NCI-H526 (cell line): ENCODE results near the gene TBC1D22A.

ENCODE experiments used
- DNase-seq, 2 experiments: peaks; one replicate each; lab custom pipeline; 2025; lab: John Stamatoyannopoulos, UW

The TBC1D22A gene

GRCh38 chr22:46909237-46910030, 147.0 kb downstream of the TBC1D22A start:
- DNase-seq = no peak

DNA sequence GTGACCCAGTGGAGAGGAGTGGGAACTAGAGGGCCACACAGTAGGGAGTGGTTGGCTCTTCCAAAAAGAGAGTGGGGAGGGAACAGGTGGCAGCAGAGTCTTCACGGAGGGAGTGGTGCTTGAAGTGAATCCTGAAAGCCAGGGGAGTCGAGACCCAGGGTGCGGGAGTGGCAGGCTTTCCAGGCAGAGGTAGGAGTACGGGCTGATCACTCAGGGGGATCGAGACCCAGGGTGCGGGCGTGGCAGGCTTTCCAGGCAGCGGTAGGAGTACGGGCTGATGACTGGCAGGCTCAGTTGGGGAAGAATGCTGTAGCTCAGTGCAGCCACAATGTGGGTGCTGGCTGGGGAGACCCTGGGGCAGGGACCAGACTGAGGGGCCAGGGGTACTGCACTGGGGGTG, 148.2 kb downstream of the TBC1D22A start:
- DNase-seq = peak in 1 of 2 experiments; percentile 1

GRCh38 chr22:46911346-46911745, 148.9 kb downstream of the TBC1D22A start:
- peak in 1 of 2 experiments; percentile 2 for DNase-seq

DNA sequence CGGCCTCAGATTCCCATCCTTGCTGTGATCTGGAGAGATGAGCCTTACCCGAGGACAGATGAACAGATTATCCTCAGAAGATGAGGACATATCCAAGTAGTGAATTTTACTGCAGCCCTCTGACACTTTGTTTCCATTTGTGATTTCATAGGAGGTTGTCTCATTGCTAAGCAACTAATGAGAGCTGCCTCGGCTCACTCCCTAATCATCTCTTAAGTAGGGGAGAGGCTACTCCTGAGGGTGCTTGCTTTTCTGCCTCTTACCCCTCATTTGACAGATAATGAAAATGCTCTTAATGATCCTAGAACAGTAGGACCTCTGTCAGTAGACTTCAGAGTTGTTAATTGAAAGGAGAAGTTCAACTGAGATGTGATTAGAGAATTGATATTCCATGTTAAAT, 150.9 kb downstream of the TBC1D22A start:
- no peak for DNase-seq

DNA sequence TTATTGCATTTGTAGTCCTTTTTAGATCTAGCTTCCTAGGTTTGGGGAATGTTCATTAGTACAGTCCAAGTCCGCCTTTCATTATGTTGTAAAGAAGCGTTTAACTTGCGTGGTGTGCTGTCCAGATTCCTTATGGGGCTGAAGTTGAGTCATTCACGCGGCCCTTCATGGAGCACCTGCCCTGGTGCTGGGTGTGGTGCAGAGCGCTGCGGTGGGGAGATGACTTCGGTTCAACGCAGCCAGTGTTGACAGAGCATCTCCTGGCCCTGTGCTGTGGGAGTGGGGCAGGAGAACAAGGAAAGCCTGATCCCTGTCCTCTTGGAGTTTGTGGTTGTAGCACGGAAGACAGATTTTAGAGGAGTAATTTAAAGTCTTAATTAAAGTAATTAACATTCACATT, 152.0 kb downstream of the TBC1D22A start:
- DNase-seq = no peak

GRCh38 chr22:46914916-46915894, 152.8 kb downstream of the TBC1D22A start:
- DNase-seq = peak in 1 of 2 experiments; percentile 65

- DNase-seq = no peak
Measured at GRCh38 chr22:46915950-46916730, 153.7 kb downstream of the TBC1D22A start.

DNA sequence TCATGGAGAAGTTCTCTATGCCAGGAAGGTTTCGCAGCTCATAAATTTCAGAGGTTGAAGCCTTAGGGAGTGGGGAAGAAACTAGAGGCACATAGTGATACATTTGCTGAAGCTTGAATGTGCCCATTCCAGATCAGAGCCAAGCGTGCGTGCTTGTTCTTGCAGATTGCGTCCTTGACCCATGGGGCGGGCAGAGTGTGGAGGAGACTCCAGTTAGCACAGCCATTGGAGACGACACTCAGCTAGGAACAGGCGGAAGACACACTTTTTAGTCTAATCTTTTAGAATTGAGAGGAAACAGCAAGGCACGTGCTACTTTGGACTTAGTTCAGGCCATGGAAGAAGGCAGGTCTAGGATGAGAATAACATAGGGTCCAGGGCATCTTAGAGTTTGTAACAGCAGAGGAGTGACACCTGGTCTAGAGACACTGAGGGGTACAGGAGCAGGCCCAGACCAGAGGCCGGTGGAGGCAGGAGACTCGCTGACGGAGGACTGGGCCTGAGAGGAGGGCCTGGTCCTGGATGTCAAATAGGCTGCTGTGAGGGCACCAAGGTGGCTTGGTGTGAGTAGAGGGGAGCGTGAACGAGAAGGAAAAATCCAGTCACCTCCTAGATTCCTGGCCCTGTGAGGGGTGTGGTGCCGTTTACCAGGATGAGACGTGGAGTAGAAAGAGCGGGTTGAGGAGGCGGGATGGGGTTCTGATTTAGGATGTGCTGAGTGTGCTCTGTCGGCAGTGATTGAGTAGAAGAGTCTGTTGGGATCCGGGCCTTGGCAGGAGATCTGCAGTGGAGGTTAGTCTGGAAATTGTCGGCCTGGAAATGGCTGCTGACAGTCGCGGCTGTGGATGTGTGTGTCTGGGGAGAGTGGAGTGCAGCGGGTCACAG, 154.7 kb downstream of the TBC1D22A start:
- no peak for DNase-seq

- DNase-seq = no peak
Measured at GRCh38 chr22:46917771-46918101, 155.3 kb downstream of the TBC1D22A start.

GRCh38 chr22:46918197-46918596, 155.7 kb downstream of the TBC1D22A start:
- DNase-seq = no peak

GRCh38 chr22:46922037-46922436, 159.6 kb downstream of the TBC1D22A start:
- DNase-seq = no peak

- no peak for DNase-seq
Measured at GRCh38 chr22:46923394-46923793, 160.9 kb downstream of the TBC1D22A start.

- no peak for DNase-seq
Measured at GRCh38 chr22:46925818-46926217, 163.4 kb downstream of the TBC1D22A start.

- no peak for DNase-seq
Measured at GRCh38 chr22:46929046-46929709, 166.7 kb downstream of the TBC1D22A start.

DNA sequence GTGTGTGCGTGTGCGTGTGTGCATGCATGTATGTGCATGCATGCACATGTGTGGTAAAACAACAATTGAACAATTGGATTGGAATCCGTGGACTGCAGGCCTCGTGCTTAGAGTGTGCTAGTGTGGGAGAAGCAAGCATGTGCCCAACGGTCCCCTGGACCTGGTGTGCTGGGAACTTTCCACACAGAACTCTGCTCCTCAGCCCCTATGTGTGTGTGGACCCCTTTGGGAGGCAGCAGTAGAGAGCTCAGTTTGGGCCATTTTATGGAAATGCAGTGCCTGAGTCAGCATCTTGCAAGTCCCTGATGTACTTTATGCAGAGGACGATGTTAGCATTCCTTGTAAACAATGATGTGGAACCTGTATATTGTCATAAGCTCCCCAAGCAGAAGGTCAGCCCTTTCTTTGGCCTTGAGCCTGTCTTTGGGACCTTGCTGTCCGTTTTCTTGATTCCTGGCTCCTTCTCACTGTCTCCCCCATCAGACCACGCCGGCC, 167.3 kb downstream of the TBC1D22A start:
- DNase-seq = no peak

DNA sequence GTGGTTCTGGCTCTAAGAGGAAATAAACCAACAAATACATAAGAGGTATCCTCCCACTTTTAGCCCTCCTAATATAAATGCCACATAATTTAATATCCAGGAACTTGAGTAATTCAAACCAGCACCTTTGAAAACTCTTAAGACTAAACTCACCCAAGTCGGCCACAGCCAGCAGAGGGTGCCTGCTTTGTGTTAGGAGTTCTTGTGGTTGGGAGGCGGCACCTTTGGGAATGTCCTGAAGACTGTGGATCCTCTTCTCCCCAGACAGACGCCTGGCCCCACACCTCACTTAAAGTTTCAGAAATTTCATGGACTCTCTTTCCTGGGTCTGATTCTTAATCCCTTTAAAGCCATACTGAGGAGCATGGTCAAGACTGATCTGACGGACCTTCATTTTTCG, 169.0 kb downstream of the TBC1D22A start:
- DNase-seq = no peak

DNA sequence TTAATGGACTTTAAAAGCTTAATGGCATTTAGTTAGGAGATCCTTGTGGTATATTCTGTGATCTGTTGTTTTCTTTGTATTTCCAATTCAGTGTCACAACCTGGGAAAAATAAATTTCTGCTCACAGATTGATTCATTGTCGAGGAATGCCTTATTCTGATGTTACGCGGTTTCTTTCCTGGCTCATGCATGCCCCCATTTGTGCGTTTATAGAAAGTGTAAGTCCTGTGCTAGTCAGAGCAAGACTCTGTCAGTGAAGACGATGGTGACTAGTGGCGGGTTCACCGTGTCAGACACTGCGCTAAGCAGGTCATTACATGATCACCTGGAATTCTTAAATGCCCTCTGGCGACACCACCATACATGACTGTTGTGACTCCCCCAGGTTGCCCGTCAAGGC, 169.4 kb downstream of the TBC1D22A start:
- DNase-seq = no peak

DNA sequence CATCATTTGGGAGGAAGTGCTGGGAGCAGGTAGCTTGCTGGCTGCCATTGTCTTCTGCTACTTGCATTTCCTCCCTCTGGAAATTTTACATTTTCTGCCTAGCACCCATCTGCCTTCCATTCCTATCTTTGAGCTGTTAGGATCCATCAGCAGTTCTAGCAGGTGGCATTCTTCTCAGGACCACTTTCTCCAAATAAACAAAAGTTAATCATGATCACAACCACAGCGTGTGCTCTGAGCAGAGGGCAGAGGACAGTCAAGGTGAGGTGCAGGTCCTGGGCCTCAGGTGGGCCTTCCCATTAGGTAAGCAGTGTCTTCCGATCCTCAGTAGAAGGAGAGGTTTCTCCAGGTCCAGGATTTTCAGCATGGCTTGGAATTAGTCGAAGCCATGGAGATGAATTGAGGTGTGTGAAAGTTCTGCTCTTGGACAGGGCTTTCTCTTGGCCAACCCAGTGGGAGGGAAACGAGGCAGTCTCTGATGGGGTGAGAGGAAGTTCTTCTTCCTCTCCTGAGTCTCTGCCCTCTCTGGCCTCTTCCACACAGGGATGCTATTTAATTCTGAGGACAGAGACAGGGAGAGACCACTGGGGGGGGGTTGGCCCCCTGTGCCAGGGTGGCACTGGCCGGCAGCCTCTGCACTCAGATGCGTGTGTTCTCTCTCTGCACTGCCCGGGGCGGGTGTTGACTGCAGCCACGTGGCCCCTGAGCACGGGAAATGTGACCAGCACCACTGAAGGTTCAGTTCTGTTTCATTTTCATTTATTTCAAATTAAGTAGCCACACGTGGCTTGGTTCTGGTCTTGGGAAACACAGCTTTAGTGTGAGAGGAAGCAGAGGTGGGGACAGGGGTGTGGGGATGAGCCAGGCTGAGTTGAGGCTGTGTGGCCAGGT, 170.8 kb downstream of the TBC1D22A start:
- DNase-seq = no peak

- no peak for DNase-seq
Measured at GRCh38 chr22:46934172-46934745, 171.8 kb downstream of the TBC1D22A start.
